ENCODE data around the gene SMG5.

- TF ChIP-seq ZNF549 (tag by site-specific recombination; IDR thresholded peaks at IDR 0.05) (no peak), ZNF311 (tag by site-specific recombination; IDR thresholded peaks at IDR 0.05; ENCODE audit: borderline replicate concordance) (no peak), SCRT2 (tag by site-specific recombination; IDR thresholded peaks at IDR 0.05) (no peak), SP2 (tag by site-specific recombination; IDR thresholded peaks at IDR 0.05) (no peak)
Measured at GRCh38 chr1:156257711-156258110, 24.9 kb downstream of the SMG5 start.

All from HEK293 (cell line).